Dermis blood vessel endothelial cell (primary cell): ENCODE data around the gene CCDC127. TPM values are rescaled to one million over a fixed set of nuclear protein-coding genes. Genes with fewer than 3 reads are reported as not detected.
"Not testable (repeated sequence)": the region's sequence is repeated elsewhere in the genome, so short reads cannot be mapped to it uniquely, and the experiment has no call there.

ENCODE experiments used
- DNase-seq: peaks from one replicate; pipeline ENCODE4 v3.0.0; 2010
- total RNA-seq: library from RNA; depleted of rRNA; stranded (reverse); fragments of >200 nt; gene quantifications from 2 replicates; pipeline ENCODE4 v1.2.3, GENCODE V29; 2014

CCDC127 gene
- total RNA-seq, 1 donor from 2014 or later, result 5.6 TPM

DNA sequence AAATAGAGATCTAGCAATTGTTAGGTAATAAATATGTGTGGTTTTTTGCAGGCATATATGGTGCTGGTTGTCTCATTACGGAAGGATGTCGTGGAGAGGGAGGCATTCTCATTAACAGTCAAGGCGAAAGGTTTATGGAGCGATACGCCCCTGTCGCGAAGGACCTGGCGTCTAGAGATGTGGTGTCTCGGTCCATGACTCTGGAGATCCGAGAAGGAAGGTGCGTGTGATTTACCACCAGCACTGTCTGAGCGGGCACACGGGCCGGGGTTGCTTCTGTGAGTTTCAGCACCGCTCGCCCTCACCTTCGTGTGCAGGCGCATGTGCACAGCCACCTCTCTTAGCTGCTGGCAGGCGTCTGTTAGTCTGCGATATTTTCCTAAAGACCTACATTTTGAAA lies 15.5 kb upstream of the CCDC127 start:
- DNase-seq, result not testable (repeated sequence)

DNA sequence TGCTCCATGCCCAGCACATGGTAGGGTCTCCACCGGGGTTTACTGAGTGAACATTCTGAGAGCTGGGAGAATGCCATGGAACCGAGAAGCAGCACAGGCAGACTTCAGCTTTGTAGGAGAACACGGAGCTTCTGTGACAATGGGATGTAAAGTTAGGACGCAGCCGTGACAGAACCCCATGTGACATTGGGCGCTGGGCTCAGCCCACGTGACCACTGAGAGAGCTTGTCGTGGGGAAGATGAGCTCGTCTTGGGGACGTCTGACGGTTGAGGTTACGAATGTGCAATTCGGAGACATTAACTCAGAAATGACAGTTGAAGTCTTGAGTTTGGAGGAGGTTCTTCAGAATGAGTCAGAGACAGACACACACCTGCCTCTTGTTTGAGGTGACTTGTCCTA lies 13.7 kb upstream of the CCDC127 start:
- no peak for DNase-seq

GRCh38 chr5:230711-231110 lies 12.8 kb upstream of the CCDC127 start:
- no peak for DNase-seq

DNA sequence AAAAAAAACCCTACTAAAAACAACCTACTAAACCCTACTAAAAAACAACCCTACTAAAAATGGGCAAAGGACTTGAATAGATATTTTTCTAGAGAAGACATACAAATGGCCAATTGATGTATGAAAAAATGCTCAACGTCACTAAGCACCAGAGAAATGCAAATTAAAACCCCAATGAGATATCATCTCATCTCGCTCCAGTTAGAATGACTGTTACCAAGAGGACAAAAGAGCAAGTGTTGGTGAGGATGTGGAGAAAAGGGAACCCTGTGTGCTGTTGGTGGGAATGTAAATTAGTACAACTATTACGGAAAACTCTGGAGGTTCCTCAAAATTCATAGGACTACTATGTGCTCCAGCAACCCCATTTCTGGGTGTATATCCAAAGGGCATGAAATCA lies 10.9 kb upstream of the CCDC127 start:
- no peak for DNase-seq

- DNase-seq, result not testable (repeated sequence)
Measured at GRCh38 chr5:227375-227774, 9.4 kb upstream of the CCDC127 start.

DNA sequence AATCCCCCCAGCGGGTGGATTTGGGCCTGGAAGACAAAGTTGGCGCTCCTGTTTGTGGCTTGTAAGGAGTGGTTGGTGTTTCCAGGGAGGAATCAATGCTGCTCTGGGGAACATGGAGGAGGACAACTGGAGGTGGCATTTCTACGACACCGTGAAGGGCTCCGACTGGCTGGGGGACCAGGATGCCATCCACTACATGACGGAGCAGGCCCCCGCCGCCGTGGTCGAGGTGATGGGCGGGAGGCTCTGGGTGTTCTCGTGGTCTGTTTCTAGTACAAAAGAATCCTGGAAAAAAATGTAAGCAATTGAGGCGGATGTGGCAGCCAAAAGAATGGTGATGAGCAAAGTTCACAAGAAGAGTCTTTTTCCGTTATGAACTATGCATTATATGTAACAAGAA lies 7.4 kb upstream of the CCDC127 start:
- DNase-seq, result no peak

- DNase-seq, result no peak
Measured at GRCh38 chr5:223791-224190, 5.8 kb upstream of the CCDC127 start.

- peak; percentile 72 for DNase-seq
Measured at GRCh38 chr5:222951-223715, 5.2 kb upstream of the CCDC127 start.

- peak; percentile 18 for DNase-seq
Measured at GRCh38 chr5:219991-220390, 2.0 kb upstream of the CCDC127 start.

- peak; percentile 61 for DNase-seq
Measured at GRCh38 chr5:219460-219863, 1.5 kb upstream of the CCDC127 start.

DNA sequence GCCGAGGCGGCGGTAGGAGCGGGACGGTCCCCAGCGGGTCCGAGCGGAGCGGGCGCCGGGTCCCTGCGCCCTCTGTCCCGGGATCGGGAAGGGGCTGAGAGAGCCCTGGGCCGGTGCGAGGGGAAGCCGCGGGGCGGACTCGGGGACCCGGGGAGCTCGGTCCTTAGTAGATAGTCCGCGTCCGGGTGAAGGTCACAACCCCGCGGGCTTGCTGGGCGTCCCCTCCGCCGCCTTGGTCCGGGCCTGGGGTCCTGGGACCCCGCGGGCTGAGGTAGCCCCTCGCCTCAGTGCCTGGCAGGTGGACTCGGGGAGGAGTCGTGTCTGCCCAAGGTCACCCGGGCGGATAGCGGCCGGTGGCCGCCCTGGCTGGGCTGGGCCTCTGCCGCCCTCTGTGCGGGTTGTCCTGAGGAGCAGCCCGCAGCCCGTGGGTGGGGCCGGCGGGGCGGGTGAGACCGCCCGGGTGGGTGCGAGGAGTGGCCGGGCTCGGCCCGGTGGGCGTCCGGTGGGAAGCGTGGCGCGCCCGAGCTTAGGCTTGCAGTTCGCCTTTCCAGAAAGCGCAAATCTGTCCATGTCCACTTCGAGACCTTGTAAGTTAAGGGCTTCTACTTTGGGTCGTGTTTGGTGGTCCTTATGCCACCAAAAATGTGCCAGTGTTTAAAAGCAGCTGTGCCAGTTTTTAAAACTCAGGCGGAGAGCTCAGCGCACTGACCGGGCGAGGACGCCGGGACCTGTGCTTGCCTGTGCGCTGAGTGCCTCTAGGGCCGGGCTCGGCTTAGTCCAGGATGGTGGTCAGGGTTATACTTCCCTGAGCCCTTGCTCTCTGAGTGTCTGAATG lies 721 bp upstream of the CCDC127 start:
- DNase-seq, result peak; percentile 66

DNA sequence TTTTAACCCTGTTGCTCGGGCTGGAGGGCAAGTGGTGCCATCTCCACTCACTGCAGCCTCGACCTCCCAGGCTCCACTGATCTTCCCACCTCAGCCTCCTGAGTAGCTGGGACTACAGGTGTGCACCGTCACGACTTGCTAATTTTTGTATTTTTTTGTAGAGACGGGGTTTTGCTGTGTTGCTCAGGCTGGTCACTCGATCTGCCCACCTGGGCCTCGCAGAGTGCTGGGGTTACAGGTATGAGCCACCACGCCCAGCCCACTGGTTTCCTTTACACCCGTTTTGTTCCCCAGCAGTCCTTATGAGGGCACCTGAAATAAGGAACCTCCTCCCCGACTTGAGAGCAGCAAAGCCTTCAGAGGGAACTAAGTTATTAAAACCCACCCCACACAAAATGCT lies 1.9 kb downstream of the CCDC127 start:
- DNase-seq, result not testable (repeated sequence)

DNA sequence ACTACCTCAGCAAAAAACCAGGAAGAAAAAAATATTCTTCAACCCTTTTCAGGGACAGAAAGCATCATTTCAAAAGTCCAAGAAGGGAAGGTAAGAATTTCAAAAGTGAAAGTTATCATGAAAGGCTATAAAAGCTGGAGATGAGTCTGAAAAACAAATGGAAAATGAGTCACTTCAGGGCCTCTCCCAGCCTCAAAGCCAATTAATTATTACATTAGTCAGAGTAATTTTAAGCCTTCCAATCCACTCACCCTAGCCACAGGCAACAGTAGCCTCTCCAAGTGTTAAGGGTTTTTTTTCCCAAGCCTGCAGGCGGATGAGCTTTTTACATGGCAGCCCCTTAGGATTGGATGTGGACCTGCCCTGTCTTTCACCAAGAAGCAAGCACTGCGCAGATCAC lies 2.7 kb downstream of the CCDC127 start:
- not testable (repeated sequence) for DNase-seq

- DNase-seq, result no peak
Measured at GRCh38 chr5:213803-214395, 4.1 kb downstream of the CCDC127 start.

DNA sequence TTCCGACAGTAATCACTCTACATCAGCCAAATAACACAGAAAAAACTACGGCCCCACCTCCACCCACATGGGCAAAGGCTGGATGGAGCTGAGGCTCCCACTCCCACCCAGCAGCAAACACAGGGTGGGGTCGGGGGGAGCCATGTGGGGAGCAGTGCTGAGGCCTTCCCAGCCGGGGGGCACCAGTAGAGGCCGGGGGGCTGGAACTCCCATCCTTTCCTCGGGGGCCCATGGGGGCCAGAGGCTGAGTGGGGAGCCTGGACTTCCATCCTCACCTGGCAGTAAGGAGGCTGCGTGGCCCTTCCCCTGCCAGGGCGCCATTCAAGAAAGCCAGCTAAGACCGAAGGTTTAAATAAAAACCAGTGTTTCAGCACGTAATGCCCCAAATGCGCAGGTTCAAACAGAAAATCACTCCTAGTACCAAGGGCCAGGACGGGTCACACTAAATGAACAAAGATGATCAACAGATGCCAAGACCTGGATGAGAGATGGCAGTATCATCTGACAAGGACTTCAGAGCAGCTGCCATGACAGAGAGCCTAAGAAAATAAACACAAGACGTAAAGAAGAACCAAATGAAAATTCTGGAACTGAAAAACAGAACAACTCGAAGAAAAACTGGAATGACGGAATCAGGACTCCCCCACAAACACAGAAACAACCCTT lies 9.4 kb downstream of the CCDC127 start:
- no peak for DNase-seq

GRCh38 chr5:207599-207998 lies 10.4 kb downstream of the CCDC127 start:
- DNase-seq, result no peak

- DNase-seq, result no peak
Measured at GRCh38 chr5:206927-207536, 10.9 kb downstream of the CCDC127 start.

GRCh38 chr5:206406-206805 lies 11.5 kb downstream of the CCDC127 start:
- peak; percentile 59 for DNase-seq

DNA sequence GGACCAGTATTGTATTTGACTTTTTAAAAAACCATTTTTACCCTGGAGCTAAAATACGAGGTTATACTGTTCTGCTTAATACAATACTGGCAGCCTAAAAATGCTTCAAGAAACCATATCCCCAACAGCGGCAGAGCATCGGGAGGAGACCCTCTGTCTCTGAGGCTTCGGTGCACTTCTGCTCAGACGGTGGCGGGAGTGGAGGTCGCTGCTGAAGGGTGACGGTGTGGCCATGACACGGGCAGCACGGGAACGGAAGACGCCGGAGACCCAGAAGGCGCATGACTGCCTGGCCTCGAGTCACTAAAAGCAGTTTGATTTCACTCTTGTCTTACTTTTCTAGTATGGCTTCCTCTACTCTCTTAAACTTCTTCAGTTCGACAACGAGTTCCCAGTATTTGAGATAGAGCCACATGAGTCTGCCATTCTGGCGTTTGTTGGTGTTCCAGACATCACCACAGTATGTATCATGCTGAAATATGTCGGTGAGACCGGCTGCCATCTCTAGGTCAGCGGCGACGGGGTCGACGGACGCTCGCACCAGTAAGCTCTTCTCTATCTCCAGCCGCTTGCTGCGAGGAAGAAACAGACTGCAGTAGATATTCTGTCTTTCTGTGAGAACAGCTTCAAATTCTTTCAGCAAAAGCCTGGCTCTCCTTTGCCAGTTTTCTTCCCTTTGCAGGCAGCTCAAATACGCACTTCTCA lies 12.8 kb downstream of the CCDC127 start:
- DNase-seq, result no peak

GRCh38 chr5:204462-204861 lies 13.5 kb downstream of the CCDC127 start:
- DNase-seq, result no peak

DNA sequence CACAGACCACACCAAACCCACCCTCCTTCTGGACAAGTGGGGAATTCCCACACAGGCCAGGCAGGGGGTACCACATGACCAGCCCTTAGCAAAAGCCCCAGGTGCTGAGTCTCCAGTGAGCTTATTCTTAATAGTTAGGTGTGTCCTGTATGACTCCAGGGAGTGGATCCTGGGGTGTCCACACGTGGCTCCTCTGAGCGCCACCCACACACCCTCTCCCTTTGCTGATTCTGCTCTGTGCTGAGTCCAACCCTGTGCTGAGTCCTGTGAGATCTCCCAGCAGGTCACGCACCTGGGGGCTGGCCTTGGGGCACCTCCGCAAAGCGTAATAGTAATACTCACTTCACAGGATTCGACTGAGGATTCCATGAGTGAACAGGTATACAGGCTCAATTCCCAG lies 14.0 kb downstream of the CCDC127 start:
- no peak for DNase-seq
